Ishikawa (cell line): ENCODE measurements around the gene FAM3A.

ENCODE experiments used
- CEBPB ChIP-seq: IDR thresholded peaks from 2 replicates; pipeline ENCODE4 v1.6.1; 2012
- CREB1 ChIP-seq: IDR thresholded peaks from 2 replicates; pipeline ENCODE4 v1.6.1; 2012; ENCODE audit warnings: low read depth
- EGR1 ChIP-seq: IDR thresholded peaks from 2 replicates; pipeline ENCODE4 v1.6.1; 2012
- EP300 ChIP-seq: IDR thresholded peaks from 2 replicates; pipeline ENCODE4 v1.6.1; 2012; ENCODE audit warnings: borderline replicate concordance
- FOXM1 ChIP-seq: IDR thresholded peaks from 2 replicates; pipeline ENCODE4 v1.6.1; 2012; ENCODE audit warnings: low read depth, borderline replicate concordance
- MAX ChIP-seq: IDR thresholded peaks from 2 replicates; pipeline ENCODE4 v1.6.1; 2012
- NFIC ChIP-seq: IDR thresholded peaks from 2 replicates; pipeline ENCODE4 v1.6.1; 2012
- RAD21 ChIP-seq: IDR thresholded peaks from 2 replicates; pipeline ENCODE4 v1.6.1; 2012; ENCODE audit warnings: low read depth
- TAF1 ChIP-seq: IDR thresholded peaks from 2 replicates; pipeline ENCODE4 v1.6.1; 2012; ENCODE audit warnings: low read depth, mild to moderate bottlenecking
- TCF12 ChIP-seq: IDR thresholded peaks from 2 replicates; pipeline ENCODE4 v1.6.1; 2012; ENCODE audit warnings: low read depth
- TEAD4 ChIP-seq: IDR thresholded peaks from 2 replicates; pipeline ENCODE4 v1.6.1; 2012
- USF1 ChIP-seq: IDR thresholded peaks from 2 replicates; pipeline ENCODE4 v1.6.1; 2012
- YY1 ChIP-seq: IDR thresholded peaks from 2 replicates; pipeline ENCODE4 v1.6.1; 2012; ENCODE audit warnings: low read depth
- ZBTB7A ChIP-seq: IDR thresholded peaks from 2 replicates; pipeline ENCODE4 v1.6.1; 2012; ENCODE audit warnings: low read depth
- TF ChIP-seq, protein P1 (sequence below): IDR thresholded peaks from 2 replicates; pipeline ENCODE4 v1.6.1; 2012; ENCODE audit warnings: low read depth, mild to moderate bottlenecking

FAM3A gene

DNA sequence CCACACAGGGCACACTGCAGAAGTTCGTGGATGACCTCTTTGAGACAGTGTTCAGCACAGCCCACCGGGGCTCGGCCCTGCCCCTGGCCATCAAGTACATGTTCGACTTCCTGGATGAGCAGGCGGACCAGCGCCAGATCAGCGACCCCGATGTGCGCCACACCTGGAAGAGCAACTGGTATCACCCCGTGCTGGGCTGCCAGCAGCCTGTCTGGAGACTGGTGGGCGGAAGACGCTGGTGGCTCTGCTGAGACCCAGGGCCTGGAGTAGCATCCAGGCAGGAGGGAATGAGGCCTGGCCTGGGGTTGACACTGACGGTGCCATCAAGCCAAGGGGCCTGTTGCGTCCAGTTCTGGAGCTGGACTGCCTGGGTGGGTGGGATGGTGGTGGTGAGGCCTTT lies 45.6 kb downstream of the FAM3A start:
- TF ChIP-seq TAF1 = no peak
- no peak for TF ChIP-seq ZBTB7A
- TF ChIP-seq CEBPB = no peak
- TF ChIP-seq NFIC = no peak
- TF ChIP-seq, protein P1, sequence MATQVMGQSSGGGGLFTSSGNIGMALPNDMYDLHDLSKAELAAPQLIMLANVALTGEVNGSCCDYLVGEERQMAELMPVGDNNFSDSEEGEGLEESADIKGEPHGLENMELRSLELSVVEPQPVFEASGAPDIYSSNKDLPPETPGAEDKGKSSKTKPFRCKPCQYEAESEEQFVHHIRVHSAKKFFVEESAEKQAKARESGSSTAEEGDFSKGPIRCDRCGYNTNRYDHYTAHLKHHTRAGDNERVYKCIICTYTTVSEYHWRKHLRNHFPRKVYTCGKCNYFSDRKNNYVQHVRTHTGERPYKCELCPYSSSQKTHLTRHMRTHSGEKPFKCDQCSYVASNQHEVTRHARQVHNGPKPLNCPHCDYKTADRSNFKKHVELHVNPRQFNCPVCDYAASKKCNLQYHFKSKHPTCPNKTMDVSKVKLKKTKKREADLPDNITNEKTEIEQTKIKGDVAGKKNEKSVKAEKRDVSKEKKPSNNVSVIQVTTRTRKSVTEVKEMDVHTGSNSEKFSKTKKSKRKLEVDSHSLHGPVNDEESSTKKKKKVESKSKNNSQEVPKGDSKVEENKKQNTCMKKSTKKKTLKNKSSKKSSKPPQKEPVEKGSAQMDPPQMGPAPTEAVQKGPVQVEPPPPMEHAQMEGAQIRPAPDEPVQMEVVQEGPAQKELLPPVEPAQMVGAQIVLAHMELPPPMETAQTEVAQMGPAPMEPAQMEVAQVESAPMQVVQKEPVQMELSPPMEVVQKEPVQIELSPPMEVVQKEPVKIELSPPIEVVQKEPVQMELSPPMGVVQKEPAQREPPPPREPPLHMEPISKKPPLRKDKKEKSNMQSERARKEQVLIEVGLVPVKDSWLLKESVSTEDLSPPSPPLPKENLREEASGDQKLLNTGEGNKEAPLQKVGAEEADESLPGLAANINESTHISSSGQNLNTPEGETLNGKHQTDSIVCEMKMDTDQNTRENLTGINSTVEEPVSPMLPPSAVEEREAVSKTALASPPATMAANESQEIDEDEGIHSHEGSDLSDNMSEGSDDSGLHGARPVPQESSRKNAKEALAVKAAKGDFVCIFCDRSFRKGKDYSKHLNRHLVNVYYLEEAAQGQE = no peak
- no peak for TF ChIP-seq TEAD4
- TF ChIP-seq FOXM1 = no peak
- no peak for TF ChIP-seq MAX
- TF ChIP-seq YY1 = no peak
- TF ChIP-seq USF1 = no peak
- TF ChIP-seq CREB1 = no peak
- no peak for TF ChIP-seq EP300
- no peak for TF ChIP-seq RAD21
- no peak for TF ChIP-seq EGR1
- no peak for TF ChIP-seq TCF12

- TF ChIP-seq RAD21 (no peak), TCF12 (no peak), TAF1 (no peak), YY1 (no peak), USF1 (no peak), EGR1 (no peak), MAX (no peak), ZBTB7A (no peak), EP300 (no peak), CEBPB (no peak), CREB1 (no peak), FOXM1 (no peak), TEAD4 (no peak), NFIC (no peak)
- TF ChIP-seq, protein P1 = no peak
Measured at GRCh38 chrX:154469880-154470279, 46.2 kb downstream of the FAM3A start.

DNA sequence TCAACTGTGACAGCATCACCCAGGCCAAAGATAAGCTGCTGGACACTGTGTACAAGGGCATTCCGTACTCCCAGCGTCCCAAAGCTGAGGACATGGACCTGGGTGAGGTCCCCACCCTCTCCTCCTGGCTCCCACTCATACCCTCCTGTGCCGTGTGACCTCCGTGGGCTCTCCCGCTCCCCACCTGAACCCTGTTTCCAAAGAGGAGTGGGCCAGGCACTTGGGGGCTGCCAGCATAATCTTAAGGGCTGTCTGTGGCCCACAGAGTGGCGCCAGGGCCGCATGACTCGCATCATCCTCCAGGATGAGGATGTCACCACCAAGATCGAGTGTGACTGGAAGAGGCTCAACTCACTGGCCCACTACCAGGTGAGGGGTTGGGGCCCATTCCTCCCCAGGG lies 46.9 kb downstream of the FAM3A start:
- no peak for TF ChIP-seq FOXM1
- no peak for TF ChIP-seq USF1
- no peak for TF ChIP-seq TAF1
- no peak for TF ChIP-seq TCF12
- no peak for TF ChIP-seq EP300
- no peak for TF ChIP-seq TEAD4
- no peak for TF ChIP-seq ZBTB7A
- TF ChIP-seq MAX = no peak
- TF ChIP-seq YY1 = no peak
- TF ChIP-seq, protein P1 = no peak

- no peak for TF ChIP-seq MAX
Measured at GRCh38 chrX:154468217-154468616, 47.8 kb downstream of the FAM3A start.
